Measurements from ENCODE around the gene ZNF212.

- TF ChIP-seq ELF1 (IDR thresholded peaks at IDR 0.05) (no peak), CTCF (IDR thresholded peaks at IDR 0.05) (peak; percentile 98), EZH2phosphoT487 (IDR thresholded peaks at IDR 0.05; ENCODE audit: borderline replicate concordance, low read depth) (no peak), RAD21 (IDR thresholded peaks at IDR 0.05; ENCODE audit: low read length) (peak; percentile 53), CHD2 (IDR thresholded peaks at IDR 0.05; ENCODE audit: low read length, partially characterized antibody) (no peak), USF1 (IDR thresholded peaks at IDR 0.05; ENCODE audit: borderline replicate concordance, low read depth) (no peak), EP300 (IDR thresholded peaks at IDR 0.05; ENCODE audit: borderline replicate concordance in 1 of 2, low read depth in 1 of 2, low read length in 1 of 2) (no peak), IRF3 (IDR thresholded peaks at IDR 0.05; ENCODE audit: low read depth, low read length) (no peak), ZBTB33 (IDR thresholded peaks at IDR 0.05; ENCODE audit: borderline replicate concordance, low read depth) (no peak), POLR2AphosphoS5 (IDR thresholded peaks at IDR 0.05; ENCODE audit: low read depth, low read length) (no peak; the same call in 1 of the 2 replicates)
Measured at GRCh38 chr7:149209518-149210269, 29.8 kb upstream of the ZNF212 start.

All from SK-N-SH (cell line).